Measurements from ENCODE around the gene BAD. TPM values are rescaled to one million over a fixed set of nuclear protein-coding genes. Genes with fewer than 3 reads are reported as not detected.

BAD gene
- polyA plus RNA-seq, 2 of the 4 experiments (the other 2 are of a cell fraction): 33.7 to 68.4 TPM

DNA sequence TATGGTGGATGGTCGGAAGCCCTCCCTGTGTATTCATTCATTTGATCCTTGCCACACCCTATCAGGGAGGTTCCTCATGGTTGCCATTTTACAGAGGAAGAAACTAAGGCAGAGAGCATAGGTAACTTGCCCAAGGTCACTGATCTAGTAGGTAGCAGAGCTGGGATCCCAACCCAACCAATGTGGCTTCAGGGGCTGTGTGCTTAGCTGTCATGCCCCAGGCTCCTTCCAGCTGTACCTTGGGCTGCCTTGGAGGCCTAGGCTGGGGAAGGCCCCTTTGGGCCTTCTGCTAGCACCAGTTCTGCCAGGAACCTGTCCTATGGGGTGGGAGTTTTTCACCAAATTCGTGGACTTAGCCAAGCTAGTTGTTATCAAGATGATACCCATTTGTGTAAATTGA is 8.6 kb downstream of the BAD start:
- Histone ChIP-seq H3K27ac (peak overlapping the region in 1 of 2 experiments; percentile 84; a peak in 4 of 6 replicates), H3K4me2 (no peak overlapping the region; the same call in 2 of the 3 replicates), H3K9me3 (no peaks in the 10 kb centered on the region), H3K4me3 (no peak overlapping the region), H3K4me1 (peaks cover 41% of the 10 kb centered on the region)
- POLR2A ChIA-PET: interaction anchor here (1.3 kb wide), 1 partner anchor 9 kb away, joined by 6 read pairs; no protein-coding TSS in a partner anchor
- ATAC-seq (no peak), FAIRE-seq (no peak), DNase-seq (ENCODE audit: low read depth in 1 of 2, low spot score in 1 of 2) (no peak)
- WGBS (ENCODE audit: missing lambda C conversion rate): 76% methylated on average over 2 of the region's 2 CpGs
- TF ChIP-seq MYC (IDR thresholded peaks at IDR 0.05; ENCODE audit: borderline replicate concordance, low read length) (no peak), ZFP36 (IDR thresholded peaks at IDR 0.05; ENCODE audit: borderline replicate concordance, partially characterized antibody) (no peak), MAZ (IDR thresholded peaks at IDR 0.05; ENCODE audit: borderline replicate concordance, low read depth, low read length) (no peak), CTCF (IDR thresholded peaks at IDR 0.05) (no peak), CHD2 (IDR thresholded peaks at IDR 0.05; ENCODE audit: low read length, partially characterized antibody) (no peak), CEBPB (IDR thresholded peaks at IDR 0.05) (no peak), HDAC2 (IDR thresholded peaks at IDR 0.05) (no peak), NR3C1 (IDR thresholded peaks at IDR 0.05) (no peak), CBX8 (IDR thresholded peaks at IDR 0.05) (no peak), KDM1A (IDR thresholded peaks at IDR 0.05; ENCODE audit: low read depth) (no peak), HOXB13 (CRISPR knock-in tag; IDR thresholded peaks at IDR 0.05; ENCODE audit: low read depth) (no peak), RNF2 (IDR thresholded peaks at IDR 0.05; ENCODE audit: borderline replicate concordance, low read depth) (no peak), RCOR1 (IDR thresholded peaks at IDR 0.05; ENCODE audit: low read depth, low read length) (no peak), PHF8 (IDR thresholded peaks at IDR 0.05; ENCODE audit: borderline replicate concordance, low read depth) (no peak)
- CTCF ChIA-PET: interaction anchor here (0.8 to 20.5 kb wide), 12 partner anchors 11 to 438 kb away, joined by 3 to 448 read pairs (median 4); partner anchors contain the start of genes CATSPERZ, ESRRA, PLCB3 and PPP1R14B

GRCh38 chr11:64275031-64275800 is 9.2 kb downstream of the BAD start:
- Histone ChIP-seq H3K27ac (peak overlapping the region in 1 of 2 experiments; percentile 84; a peak in 3 of 6 replicates), H3K9me3 (no peaks in the 10 kb centered on the region), H3K4me3 (no peak overlapping the region), H3K4me1 (peaks cover 41% of the 10 kb centered on the region), H3K4me2 (no peak overlapping the region)
- DNase-seq (ENCODE audit: low read depth in 1 of 2, low spot score in 1 of 2): no peak
- POLR2A ChIA-PET: no interaction called here
- no peak for ATAC-seq
- CTCF ChIA-PET: interaction anchor here (1.0 to 20.5 kb wide), 9 partner anchors 9 to 437 kb away, joined by 3 to 448 read pairs (median 3); partner anchors contain the start of genes CATSPERZ, ESRRA, PLCB3 and PPP1R14B
- no peak for TF ChIP-seq EHF (CRISPR knock-in tag; IDR thresholded peaks at IDR 0.05)
- TF ChIP-seq, protein P1, sequence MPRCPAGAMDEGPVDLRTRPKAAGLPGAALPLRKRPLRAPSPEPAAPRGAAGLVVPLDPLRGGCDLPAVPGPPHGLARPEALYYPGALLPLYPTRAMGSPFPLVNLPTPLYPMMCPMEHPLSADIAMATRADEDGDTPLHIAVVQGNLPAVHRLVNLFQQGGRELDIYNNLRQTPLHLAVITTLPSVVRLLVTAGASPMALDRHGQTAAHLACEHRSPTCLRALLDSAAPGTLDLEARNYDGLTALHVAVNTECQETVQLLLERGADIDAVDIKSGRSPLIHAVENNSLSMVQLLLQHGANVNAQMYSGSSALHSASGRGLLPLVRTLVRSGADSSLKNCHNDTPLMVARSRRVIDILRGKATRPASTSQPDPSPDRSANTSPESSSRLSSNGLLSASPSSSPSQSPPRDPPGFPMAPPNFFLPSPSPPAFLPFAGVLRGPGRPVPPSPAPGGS (IDR thresholded peaks at IDR 0.05): no peak
- TF ChIP-seq, protein P2, sequence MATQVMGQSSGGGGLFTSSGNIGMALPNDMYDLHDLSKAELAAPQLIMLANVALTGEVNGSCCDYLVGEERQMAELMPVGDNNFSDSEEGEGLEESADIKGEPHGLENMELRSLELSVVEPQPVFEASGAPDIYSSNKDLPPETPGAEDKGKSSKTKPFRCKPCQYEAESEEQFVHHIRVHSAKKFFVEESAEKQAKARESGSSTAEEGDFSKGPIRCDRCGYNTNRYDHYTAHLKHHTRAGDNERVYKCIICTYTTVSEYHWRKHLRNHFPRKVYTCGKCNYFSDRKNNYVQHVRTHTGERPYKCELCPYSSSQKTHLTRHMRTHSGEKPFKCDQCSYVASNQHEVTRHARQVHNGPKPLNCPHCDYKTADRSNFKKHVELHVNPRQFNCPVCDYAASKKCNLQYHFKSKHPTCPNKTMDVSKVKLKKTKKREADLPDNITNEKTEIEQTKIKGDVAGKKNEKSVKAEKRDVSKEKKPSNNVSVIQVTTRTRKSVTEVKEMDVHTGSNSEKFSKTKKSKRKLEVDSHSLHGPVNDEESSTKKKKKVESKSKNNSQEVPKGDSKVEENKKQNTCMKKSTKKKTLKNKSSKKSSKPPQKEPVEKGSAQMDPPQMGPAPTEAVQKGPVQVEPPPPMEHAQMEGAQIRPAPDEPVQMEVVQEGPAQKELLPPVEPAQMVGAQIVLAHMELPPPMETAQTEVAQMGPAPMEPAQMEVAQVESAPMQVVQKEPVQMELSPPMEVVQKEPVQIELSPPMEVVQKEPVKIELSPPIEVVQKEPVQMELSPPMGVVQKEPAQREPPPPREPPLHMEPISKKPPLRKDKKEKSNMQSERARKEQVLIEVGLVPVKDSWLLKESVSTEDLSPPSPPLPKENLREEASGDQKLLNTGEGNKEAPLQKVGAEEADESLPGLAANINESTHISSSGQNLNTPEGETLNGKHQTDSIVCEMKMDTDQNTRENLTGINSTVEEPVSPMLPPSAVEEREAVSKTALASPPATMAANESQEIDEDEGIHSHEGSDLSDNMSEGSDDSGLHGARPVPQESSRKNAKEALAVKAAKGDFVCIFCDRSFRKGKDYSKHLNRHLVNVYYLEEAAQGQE (IDR thresholded peaks at IDR 0.05): no peak
- no peak for FAIRE-seq
- WGBS (ENCODE audit: missing lambda C conversion rate): 90% methylated on average over 15 of the region's 15 CpGs

Measured in A549 (cell line).